GM19467 (cell line): Measurements from ENCODE around the gene SPATS2.

ENCODE experiments used
- ATAC-seq: cut with Tn5 transposase; IDR thresholded peaks from one replicate; pipeline ENCODE4 v1.9.1; 2021; ENCODE audit warnings: mild to moderate bottlenecking, moderate library complexity; ENCODE audit not compliant: unreplicated experiment

Gene SPATS2

DNA sequence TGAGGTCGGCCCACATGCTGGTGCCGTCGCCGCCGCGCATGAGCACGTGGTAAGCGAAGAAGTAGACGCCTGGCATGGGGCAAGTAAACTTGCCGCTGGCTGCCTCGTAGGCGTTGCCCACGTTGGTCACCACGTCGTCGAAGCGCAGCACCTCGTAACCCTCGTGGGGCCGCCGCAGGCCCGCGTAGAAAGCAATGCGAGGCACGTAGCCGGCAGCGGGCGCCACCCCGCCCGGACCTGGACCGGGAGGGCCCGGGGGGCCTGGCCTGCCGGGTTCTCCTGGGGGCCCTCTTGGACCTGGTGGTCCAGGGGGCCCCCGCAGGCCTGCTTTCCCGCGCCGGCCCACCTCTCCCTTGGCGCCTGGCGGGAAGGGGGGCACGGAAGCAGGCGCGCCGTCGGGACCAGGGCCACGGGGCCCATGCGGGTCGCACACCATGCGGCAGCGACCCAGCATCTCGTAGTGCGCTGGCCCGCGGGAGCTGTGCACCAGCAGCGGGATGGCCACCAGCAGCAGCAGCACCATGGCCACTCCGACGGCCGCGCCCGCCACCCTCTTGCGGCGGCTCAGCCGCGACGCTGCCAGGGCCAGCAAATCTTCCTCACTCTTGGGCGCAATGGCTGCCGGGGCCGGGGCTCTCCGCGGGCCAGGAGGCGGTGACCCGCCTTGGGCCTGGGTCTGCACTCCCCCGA is 31.2 kb upstream of the SPATS2 start:
- no peak for ATAC-seq

GRCh38 chr12:49336645-49337584 is 30.3 kb upstream of the SPATS2 start, which contains the start of gene C1QL4:
Gene C1QL4 (minus strand): TSS chr12:49337188. CDS start chr12:49336477, 711 bp downstream.
- peak; percentile 79 for ATAC-seq

DNA sequence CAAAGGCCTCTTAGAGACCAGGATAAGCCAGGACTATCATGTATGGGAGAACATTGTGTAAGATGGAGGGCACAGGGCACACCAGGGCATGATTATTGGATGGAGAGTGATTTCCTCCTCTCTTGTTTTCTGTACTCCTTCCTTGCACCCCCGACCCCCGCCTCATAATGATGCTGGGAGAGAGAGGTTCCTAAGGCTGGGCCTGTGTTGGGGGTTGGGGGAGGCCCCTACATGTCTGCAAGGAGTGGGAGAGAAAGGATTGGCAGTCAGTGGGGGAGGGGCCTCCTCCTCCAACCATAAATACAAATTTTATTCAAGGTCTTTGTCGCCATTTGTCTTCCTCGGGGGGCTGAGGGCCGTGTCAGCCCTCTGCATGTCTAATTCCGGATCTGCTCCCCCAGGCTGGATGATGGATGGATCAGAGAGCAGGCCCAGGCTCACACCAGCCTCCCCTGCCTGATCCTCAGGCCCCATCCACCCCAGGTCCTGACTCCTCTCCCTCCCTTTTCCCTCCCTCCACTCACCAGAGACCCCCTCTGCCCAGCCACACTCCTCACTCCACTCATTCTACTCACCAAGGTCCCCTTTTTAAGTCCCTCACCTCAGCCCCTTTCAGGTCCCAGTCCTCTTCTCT is 28.3 kb upstream of the SPATS2 start:
- no peak for ATAC-seq

GRCh38 chr12:49339464-49339861 is 27.8 kb upstream of the SPATS2 start:
- ATAC-seq = no peak

GRCh38 chr12:49340095-49340870 is 27.0 kb upstream of the SPATS2 start:
- no peak for ATAC-seq

GRCh38 chr12:49340971-49341776 is 26.1 kb upstream of the SPATS2 start:
- no peak for ATAC-seq

GRCh38 chr12:49341777-49342065 is 25.5 kb upstream of the SPATS2 start:
- ATAC-seq = no peak

DNA sequence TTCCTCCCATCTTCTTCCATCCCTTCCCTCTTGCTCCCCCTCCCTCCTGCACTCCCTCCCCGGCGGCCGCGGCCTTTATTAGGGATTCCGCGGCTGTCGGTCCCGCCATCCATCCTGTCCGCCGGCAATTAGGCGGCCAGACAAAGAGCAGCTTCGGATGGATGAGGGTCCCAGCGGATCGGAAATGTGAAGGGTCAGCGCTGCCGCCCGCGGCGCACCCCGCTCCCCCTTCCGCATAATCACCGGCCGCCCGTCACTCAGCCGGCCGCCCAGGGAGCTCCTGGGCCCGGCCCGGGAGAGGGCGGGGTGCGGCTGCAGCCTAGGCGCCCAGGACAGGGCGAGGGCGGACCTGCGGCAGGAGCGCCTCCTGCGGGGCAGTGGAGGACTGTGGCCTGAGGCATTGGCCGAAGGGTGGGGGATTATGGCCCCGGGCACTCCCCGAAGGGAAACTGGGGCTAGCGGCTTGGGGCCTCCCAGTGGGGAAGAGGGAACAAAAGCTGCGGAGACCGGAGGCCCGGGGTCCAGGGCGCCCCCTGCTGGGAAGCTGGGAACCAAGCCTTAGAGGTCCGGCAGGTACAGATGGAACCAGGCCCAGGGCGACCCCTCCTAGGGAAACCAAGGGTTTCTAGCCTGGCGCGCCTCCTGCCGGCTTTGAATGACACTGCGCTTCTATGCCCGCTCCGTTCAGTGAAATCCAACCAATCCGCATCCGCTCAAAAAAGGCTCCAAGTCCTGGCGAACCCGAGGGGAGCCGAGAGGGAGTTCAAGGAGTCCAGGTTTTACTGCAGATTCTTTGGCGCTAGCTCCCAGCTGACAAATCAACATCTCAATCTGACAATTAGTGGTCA is 25.0 kb upstream of the SPATS2 start:
- ATAC-seq = peak; percentile 54

GRCh38 chr12:49342914-49343731 is 24.1 kb upstream of the SPATS2 start:
- no peak for ATAC-seq

DNA sequence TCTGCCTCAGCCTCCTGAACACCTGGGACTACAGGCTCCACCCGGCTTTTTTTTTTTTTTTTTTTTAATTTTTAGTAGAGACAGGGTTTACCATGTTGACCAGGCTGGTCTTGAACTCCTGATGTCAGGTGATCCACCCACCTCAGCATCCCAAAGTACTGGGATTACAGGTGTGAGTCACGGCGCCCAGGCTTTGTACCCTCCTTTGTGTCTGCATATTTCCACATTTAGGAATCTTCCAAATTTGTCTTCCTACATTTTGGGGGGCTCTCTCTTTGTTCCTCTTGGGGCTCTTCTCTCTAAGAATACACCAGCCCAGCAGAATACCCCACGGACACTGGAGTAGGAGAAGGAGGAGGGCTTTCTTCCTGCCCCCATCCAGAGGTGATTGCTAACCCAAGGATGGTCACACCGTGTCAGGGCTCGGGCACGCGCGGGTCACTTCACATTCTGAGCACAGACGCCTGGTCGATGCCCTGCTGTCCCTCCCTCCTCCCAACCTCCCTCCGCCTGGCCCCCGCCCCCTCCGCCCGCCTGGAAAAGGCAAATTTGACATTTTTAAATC is 22.7 kb upstream of the SPATS2 start:
- ATAC-seq = no peak

DNA sequence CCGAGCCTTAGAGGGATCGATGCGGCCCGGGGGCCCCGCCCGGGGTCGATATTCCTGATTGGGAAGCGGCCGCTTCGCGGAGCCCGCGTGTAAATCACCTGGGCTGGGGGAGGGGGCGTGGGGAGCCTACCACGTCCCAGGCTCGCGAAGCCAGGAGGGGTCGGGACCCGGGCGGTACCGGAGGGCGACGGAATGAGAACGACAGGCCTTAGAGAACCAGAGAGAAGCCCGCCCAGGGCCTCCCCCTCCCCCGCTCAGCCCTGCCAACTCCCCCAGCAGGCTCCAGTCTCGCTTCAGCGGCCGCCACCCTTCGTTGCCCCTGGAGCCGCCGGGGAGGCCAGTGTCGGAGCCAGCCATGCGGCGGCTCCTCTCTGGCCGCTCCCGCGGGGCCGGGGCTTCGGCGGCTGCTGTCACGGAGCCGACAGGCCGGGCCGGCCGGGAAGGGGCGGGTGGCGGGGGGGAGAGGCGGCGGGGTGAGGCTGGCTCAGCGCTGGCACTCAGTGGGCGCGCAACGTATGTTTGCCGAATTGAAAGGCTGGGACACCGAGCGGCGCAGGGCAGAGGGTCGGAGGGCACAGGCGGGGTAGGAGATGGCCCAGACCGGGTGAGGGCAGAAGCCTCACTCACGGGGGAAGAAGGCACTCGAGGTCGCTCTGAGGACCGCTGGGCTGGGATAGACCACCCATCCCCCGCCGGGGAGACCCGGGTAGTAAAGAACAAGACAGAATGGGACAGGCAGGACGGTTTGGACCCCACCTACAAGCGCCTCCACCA is 22.0 kb upstream of the SPATS2 start:
- no peak for ATAC-seq

GRCh38 chr12:49345825-49346658 is 21.2 kb upstream of the SPATS2 start:
- ATAC-seq = no peak

- ATAC-seq = no peak
Observed at GRCh38 chr12:49346659-49347310, 20.5 kb upstream of the SPATS2 start, which contains the start of gene DNAJC22. Gene DNAJC22 (plus strand): TSS chr12:49346888. CDS start chr12:49348873, 1,985 bp downstream.

GRCh38 chr12:49347311-49348193 is 19.7 kb upstream of the SPATS2 start:
- no peak for ATAC-seq

GRCh38 chr12:49348781-49349180 is 18.5 kb upstream of the SPATS2 start:
- no peak for ATAC-seq
